ENCODE results near the gene SLCO2A1.

The SLCO2A1 gene

DNA sequence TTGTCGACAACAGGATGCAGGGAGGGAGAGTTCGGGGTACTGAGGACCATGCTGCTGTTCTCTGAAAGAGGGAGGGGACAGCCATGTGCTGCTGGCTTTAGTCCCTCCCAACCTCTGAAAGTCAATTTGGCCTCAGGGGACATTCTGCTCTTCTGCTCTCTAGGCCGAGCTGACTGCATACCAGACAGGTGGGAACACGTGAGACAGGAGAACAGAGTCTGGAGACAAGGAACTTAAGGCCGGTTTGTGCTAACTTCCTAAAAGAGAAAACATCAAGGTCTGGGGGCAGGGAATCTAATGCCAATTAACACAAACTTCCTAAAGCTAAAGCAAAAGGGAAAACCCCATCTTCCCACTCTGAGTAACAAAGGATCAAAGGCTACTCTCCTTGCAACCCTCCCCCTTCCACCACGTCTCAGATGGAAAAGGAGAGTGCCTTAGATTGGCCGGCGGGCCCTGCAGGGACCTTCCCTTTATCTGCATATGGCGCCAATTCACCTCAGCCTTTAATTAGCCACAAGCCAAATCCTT lies 41.0 kb downstream of the SLCO2A1 start:
- H3K4me3 ChIP-seq (ENCODE audit: low read depth, low read length), result no peak overlapping the region
- no peak for TF ChIP-seq CTCF (conservative IDR thresholded peaks at IDR 0.05; ENCODE audit: low read depth, low read length)
- no peak for DNase-seq (ENCODE audit: low read depth)

GRCh38 chr3:133987948-133988484 lies 41.7 kb downstream of the SLCO2A1 start:
- no peak for DNase-seq (ENCODE audit: low read depth)
- H3K4me3 ChIP-seq (ENCODE audit: low read depth, low read length), result no peak overlapping the region
- no peak for TF ChIP-seq CTCF (conservative IDR thresholded peaks at IDR 0.05; ENCODE audit: low read depth, low read length)

GRCh38 chr3:133987136-133987535 lies 42.6 kb downstream of the SLCO2A1 start:
- no peak for DNase-seq (ENCODE audit: low read depth)
- TF ChIP-seq CTCF (conservative IDR thresholded peaks at IDR 0.05; ENCODE audit: low read depth, low read length), result no peak
- no peak overlapping the region for H3K4me3 ChIP-seq (ENCODE audit: low read depth, low read length)

- TF ChIP-seq CTCF (conservative IDR thresholded peaks at IDR 0.05; ENCODE audit: low read depth, low read length), result no peak
- DNase-seq (ENCODE audit: low read depth), result no peak
- H3K4me3 ChIP-seq (ENCODE audit: low read depth, low read length), result no peak overlapping the region
Observed at GRCh38 chr3:133986311-133986710, 43.4 kb downstream of the SLCO2A1 start.

DNA sequence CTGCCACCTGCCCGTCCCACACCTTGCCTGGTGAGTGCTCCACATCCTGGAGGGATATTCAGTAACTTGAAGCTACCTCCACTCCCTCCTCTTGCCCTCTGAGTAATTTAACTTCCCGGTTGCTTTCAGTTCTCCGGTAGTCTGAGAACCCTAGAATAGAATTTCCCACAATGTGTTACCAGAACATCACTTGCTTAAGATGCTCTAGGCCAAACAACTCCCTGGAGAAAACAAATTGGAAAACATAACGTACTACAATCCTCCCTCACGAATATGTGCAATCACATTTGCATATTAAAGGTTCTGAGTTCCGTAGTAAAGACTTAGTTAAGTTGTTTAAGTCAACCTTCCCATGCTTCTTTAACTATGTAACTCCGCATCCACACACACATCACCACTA lies 44.8 kb downstream of the SLCO2A1 start:
- no peak for DNase-seq (ENCODE audit: low read depth)
- no peak for TF ChIP-seq CTCF (conservative IDR thresholded peaks at IDR 0.05; ENCODE audit: low read depth, low read length)
- no peak overlapping the region for H3K4me3 ChIP-seq (ENCODE audit: low read depth, low read length)

GRCh38 chr3:133983576-133984560 lies 45.9 kb downstream of the SLCO2A1 start:
- TF ChIP-seq CTCF (conservative IDR thresholded peaks at IDR 0.05; ENCODE audit: low read depth, low read length), result no peak
- DNase-seq (ENCODE audit: low read depth), result no peak
- no peak overlapping the region for H3K4me3 ChIP-seq (ENCODE audit: low read depth, low read length)

Data from choroid plexus epithelial cell (primary cell).